Neural cell (in vitro differentiated cells): ENCODE data around the gene EN2. TPM values are rescaled to one million over a fixed set of nuclear protein-coding genes. Genes with fewer than 3 reads are reported as not detected.

Source experiments
- H2AFZ ChIP-seq: fragments of 200-600, 300-800 bp; sonication (generic), shearing (Covaris generic); 2 replicates; pipeline ENCODE4 v1.6.0; 2014; ENCODE audit warnings: low read depth, mild to moderate bottlenecking, antibody characterized with exemption, low read length, moderate library complexity
- H3F3A ChIP-seq: fragments of 200-600 bp; shearing (Covaris generic); 2 replicates; pipeline ENCODE4 v1.6.1; 2016; ENCODE audit warnings: mild to moderate bottlenecking, moderate library complexity, mixed read lengths, antibody characterized with exemption, low read length; ENCODE audit not compliant: insufficient read depth, poor library complexity, severe bottlenecking
- H3K27ac ChIP-seq: fragments of 200-600, 300-800 bp; sonication (generic), shearing (Covaris generic); 2 replicates; pipeline ENCODE4 v1.5.1; 2014; ENCODE audit warnings: mild to moderate bottlenecking, low read length, moderate library complexity
- H3K27me3 ChIP-seq: fragments of 300-800, 200-600 bp; sonication (generic), shearing (Covaris generic); 2 replicates; pipeline ENCODE4 v1.6.0; 2014; ENCODE audit warnings: mild to moderate bottlenecking, low read depth, low read length, moderate library complexity; ENCODE audit not compliant: insufficient read depth
- H3K36me3 ChIP-seq: fragments of 300-800, 200-600 bp; sonication (generic), shearing (Covaris generic); 2 replicates; pipeline ENCODE4 v1.5.1; 2014; ENCODE audit warnings: mild to moderate bottlenecking, antibody characterized with exemption, low read length, moderate library complexity; ENCODE audit not compliant: insufficient read depth
- H3K4me2 ChIP-seq: fragments of 300-800, 200-600 bp; sonication (generic), shearing (Covaris generic); 2 replicates; pipeline ENCODE4 v1.6.0; 2014; ENCODE audit warnings: mild to moderate bottlenecking, low read length
- H3K4me3 ChIP-seq: fragments of 300-800, 200-600 bp; sonication (generic), shearing (Covaris generic); 2 replicates; pipeline ENCODE4 v1.5.1; 2014; ENCODE audit warnings: mild to moderate bottlenecking, low read length, moderate library complexity
- H3K79me2 ChIP-seq: fragments of 200-600 bp; shearing (Covaris generic); replicated peaks from 2 replicates; pipeline ENCODE4 v1.6.0; 2014; ENCODE audit warnings: mild to moderate bottlenecking, low read length, moderate library complexity; ENCODE audit not compliant: insufficient read depth
- H3K9ac ChIP-seq: fragments of 300-800, 200-600 bp; sonication (generic), shearing (Covaris generic); 2 replicates; pipeline ENCODE4 v1.6.1; 2016; ENCODE audit warnings: mild to moderate bottlenecking, low read length, mixed read lengths
- H3K9me2 ChIP-seq: fragments of 200-600 bp; shearing (Covaris generic); 2 replicates; pipeline ENCODE4 v1.6.1; 2016; ENCODE audit warnings: mild to moderate bottlenecking, low read length, mixed read lengths; ENCODE audit not compliant: insufficient read depth
- H3K9me3 ChIP-seq: fragments of 200-600, 300-800 bp; sonication (generic), shearing (Covaris generic); 2 replicates; pipeline ENCODE4 v1.6.1; 2016; ENCODE audit warnings: mild to moderate bottlenecking, mixed run types, low read length, moderate library complexity, mixed read lengths
- H4K20me1 ChIP-seq: fragments of 200-600 bp; shearing (Covaris generic); 2 replicates; pipeline ENCODE4 v1.6.1; 2016; ENCODE audit warnings: mild to moderate bottlenecking, mixed run types; ENCODE audit not compliant: insufficient read depth
- EP300 ChIP-seq: fragments of 450-650 bp; conservative IDR thresholded peaks from 2 replicates; pipeline ENCODE4 v1.6.1; 2014; ENCODE audit warnings: antibody characterized with exemption, mild to moderate bottlenecking, moderate library complexity; ENCODE audit not compliant: poor library complexity, severe bottlenecking
- EZH2 ChIP-seq: fragments of 200-600, 300-800 bp; shearing (Covaris generic), sonication (generic); IDR thresholded peaks from 2 replicates; pipeline ENCODE4 v1.6.1; 2014; ENCODE audit warnings: antibody characterized with exemption, low read length, borderline replicate concordance, mild to moderate bottlenecking; ENCODE audit not compliant: insufficient read depth, poor library complexity, severe bottlenecking
- MXI1 ChIP-seq: fragments of 450-650 bp; conservative IDR thresholded peaks from 2 replicates; pipeline ENCODE4 v1.6.1; 2014; ENCODE audit warnings: antibody characterized with exemption, mild to moderate bottlenecking; ENCODE audit not compliant: poor library complexity, severe bottlenecking
- POLR2AphosphoS5 ChIP-seq: IDR thresholded peaks from 2 replicates; pipeline ENCODE4 v1.6.1; 2012
- RAD21 ChIP-seq: fragments of 450-650 bp; conservative IDR thresholded peaks from 2 replicates; pipeline ENCODE4 v1.6.1; 2014; ENCODE audit warnings: antibody characterized with exemption, mild to moderate bottlenecking, moderate library complexity
- SMC3 ChIP-seq: fragments of 450-650 bp; conservative IDR thresholded peaks from 2 replicates; pipeline ENCODE4 v1.6.1; 2014; ENCODE audit warnings: antibody characterized with exemption, mild to moderate bottlenecking, moderate library complexity; ENCODE audit not compliant: poor library complexity
- TAF1 ChIP-seq: IDR thresholded peaks from 2 replicates; pipeline ENCODE4 v1.6.1; 2012; ENCODE audit warnings: low read depth
- polyA plus RNA-seq: library from polyadenylated mRNA; depleted of rRNA; stranded (reverse); fragments of >200 nt; gene quantifications from 2 replicates; pipeline ENCODE4 v1.2.3, GENCODE V29; 2014
- TF ChIP-seq, protein P1 (sequence below): fragments of 450-650 bp; IDR thresholded peaks from 2 replicates; pipeline ENCODE4 v1.5.1; 2014; ENCODE audit warnings: antibody characterized with exemption, mild to moderate bottlenecking, moderate library complexity; ENCODE audit not compliant: poor library complexity, severe bottlenecking
- TF ChIP-seq, protein P2 (sequence below): IDR thresholded peaks from 2 replicates; pipeline ENCODE4 v1.6.1; 2012; ENCODE audit warnings: borderline replicate concordance

The EN2 gene
- polyA plus RNA-seq, 1 donor from 2014 or later: not detected

DNA sequence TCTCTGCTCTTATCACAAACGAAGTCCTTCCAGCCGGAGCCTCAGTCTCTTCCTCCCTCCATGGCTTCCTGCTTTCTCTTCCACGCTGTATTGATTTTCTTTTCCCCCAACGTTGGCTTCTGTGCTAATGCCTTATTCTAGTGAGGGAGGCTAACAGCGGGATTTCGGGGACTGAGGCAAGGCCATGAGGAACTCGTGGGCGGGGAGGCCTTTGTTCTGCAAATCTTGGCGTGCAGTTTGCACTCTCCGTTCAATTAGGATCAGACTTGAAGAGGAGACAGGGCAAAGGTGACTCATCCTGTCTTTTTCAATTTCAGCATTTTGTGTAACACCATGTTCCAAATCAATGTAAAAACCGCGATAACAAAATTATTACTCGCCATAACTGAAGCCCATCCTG, 25.3 kb downstream of the EN2 start:
- H3K27me3 ChIP-seq: peaks cover 7% of the 10 kb centered on the region

DNA sequence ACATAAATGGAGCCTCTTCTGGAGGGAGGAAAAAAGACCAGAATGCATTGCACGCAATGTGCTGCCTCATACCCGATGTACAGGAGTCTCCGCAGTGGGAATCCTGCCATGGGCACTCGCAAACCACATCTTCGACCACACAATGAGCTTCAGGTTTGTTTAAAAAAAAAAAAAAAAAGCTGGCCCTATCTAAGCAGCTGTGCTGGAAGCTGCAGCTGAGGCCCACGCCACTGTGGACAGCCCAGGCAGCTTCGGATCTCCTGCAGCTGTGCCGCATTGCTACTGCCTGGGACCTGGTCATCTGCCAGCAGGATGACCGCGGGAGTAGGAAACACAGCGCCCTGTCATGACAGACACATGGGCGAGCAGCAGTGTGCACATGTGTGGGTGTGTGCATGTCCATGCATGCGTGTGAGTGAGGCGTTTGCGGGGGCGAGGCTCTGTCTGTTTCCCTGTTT, 26.0 kb downstream of the EN2 start:
- H3K4me2 ChIP-seq: no peak overlapping the region
- no peak overlapping the region for H2AFZ ChIP-seq
- no peak overlapping the region for H3K27ac ChIP-seq
- no peaks in the 10 kb centered on the region for H3K36me3 ChIP-seq
- no peaks in the 10 kb centered on the region for H4K20me1 ChIP-seq
- no peak for TF ChIP-seq TAF1
- TF ChIP-seq EZH2: no peak
- no peak for TF ChIP-seq SMC3
- TF ChIP-seq MXI1: no peak
- TF ChIP-seq, protein P1, sequence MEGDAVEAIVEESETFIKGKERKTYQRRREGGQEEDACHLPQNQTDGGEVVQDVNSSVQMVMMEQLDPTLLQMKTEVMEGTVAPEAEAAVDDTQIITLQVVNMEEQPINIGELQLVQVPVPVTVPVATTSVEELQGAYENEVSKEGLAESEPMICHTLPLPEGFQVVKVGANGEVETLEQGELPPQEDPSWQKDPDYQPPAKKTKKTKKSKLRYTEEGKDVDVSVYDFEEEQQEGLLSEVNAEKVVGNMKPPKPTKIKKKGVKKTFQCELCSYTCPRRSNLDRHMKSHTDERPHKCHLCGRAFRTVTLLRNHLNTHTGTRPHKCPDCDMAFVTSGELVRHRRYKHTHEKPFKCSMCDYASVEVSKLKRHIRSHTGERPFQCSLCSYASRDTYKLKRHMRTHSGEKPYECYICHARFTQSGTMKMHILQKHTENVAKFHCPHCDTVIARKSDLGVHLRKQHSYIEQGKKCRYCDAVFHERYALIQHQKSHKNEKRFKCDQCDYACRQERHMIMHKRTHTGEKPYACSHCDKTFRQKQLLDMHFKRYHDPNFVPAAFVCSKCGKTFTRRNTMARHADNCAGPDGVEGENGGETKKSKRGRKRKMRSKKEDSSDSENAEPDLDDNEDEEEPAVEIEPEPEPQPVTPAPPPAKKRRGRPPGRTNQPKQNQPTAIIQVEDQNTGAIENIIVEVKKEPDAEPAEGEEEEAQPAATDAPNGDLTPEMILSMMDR: no peak
- TF ChIP-seq, protein P2, sequence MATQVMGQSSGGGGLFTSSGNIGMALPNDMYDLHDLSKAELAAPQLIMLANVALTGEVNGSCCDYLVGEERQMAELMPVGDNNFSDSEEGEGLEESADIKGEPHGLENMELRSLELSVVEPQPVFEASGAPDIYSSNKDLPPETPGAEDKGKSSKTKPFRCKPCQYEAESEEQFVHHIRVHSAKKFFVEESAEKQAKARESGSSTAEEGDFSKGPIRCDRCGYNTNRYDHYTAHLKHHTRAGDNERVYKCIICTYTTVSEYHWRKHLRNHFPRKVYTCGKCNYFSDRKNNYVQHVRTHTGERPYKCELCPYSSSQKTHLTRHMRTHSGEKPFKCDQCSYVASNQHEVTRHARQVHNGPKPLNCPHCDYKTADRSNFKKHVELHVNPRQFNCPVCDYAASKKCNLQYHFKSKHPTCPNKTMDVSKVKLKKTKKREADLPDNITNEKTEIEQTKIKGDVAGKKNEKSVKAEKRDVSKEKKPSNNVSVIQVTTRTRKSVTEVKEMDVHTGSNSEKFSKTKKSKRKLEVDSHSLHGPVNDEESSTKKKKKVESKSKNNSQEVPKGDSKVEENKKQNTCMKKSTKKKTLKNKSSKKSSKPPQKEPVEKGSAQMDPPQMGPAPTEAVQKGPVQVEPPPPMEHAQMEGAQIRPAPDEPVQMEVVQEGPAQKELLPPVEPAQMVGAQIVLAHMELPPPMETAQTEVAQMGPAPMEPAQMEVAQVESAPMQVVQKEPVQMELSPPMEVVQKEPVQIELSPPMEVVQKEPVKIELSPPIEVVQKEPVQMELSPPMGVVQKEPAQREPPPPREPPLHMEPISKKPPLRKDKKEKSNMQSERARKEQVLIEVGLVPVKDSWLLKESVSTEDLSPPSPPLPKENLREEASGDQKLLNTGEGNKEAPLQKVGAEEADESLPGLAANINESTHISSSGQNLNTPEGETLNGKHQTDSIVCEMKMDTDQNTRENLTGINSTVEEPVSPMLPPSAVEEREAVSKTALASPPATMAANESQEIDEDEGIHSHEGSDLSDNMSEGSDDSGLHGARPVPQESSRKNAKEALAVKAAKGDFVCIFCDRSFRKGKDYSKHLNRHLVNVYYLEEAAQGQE: no peak
- no peak for TF ChIP-seq EP300
- TF ChIP-seq RAD21: no peak
- TF ChIP-seq POLR2AphosphoS5: no peak
- no peak overlapping the region for H3K4me3 ChIP-seq
- no peaks in the 10 kb centered on the region for H3F3A ChIP-seq
- H3K27me3 ChIP-seq: peaks cover 4% of the 10 kb centered on the region
- no peaks in the 10 kb centered on the region for H3K9me3 ChIP-seq
- no peaks in the 10 kb centered on the region for H3K9me2 ChIP-seq
- no peaks in the 10 kb centered on the region for H3K79me2 ChIP-seq
- no peak overlapping the region for H3K9ac ChIP-seq

More for the DNA sequence above, 25.3 kb downstream of the EN2 start:
- no peaks in the 10 kb centered on the region for H3F3A ChIP-seq
- no peak for TF ChIP-seq TAF1
- TF ChIP-seq RAD21: no peak
- TF ChIP-seq POLR2AphosphoS5: no peak
- TF ChIP-seq, protein P2: no peak
- TF ChIP-seq EZH2: no peak
- no peak for TF ChIP-seq EP300
- no peak for TF ChIP-seq SMC3
- H3K9me3 ChIP-seq: no peaks in the 10 kb centered on the region
- no peak overlapping the region for H3K9ac ChIP-seq
- no peak overlapping the region for H3K4me3 ChIP-seq
- no peaks in the 10 kb centered on the region for H3K9me2 ChIP-seq
- no peaks in the 10 kb centered on the region for H3K36me3 ChIP-seq
- no peaks in the 10 kb centered on the region for H3K79me2 ChIP-seq
- H3K4me2 ChIP-seq: no peak overlapping the region
- no peak overlapping the region for H3K27ac ChIP-seq
- no peaks in the 10 kb centered on the region for H4K20me1 ChIP-seq
- H2AFZ ChIP-seq: no peak overlapping the region
